Right lobe of liver (tissue), 4 donors: ENCODE results near the gene DOCK10.

Experiments used
- CTCF ChIP-seq, 4 donors: fragments of 200-600 bp in 3 of 4; fragments of 450-650 bp in 1 of 4; IDR thresholded peaks; one replicate each; pipeline versions ENCODE4 v1.5.1 to v1.8.0; 2016 to 2022; ENCODE audit warnings: antibody characterized with exemption in 4 of 4, mild to moderate bottlenecking in 2 of 4
- POLR2A ChIP-seq: fragments of 450-650 bp; IDR thresholded peaks from one replicate; pipeline ENCODE4 v1.6.1; 2017; ENCODE audit warnings: antibody characterized with exemption, mild to moderate bottlenecking
- donor health status: DM: no; HTN: no; CAD: no.
- donor health status: DM: no; HTN: no; CAD: no.
- donor health status: DM: no; HTN: yes; CAD: no.

GRCh38 chr2:224969633-224970260 lies 72.5 kb downstream of the DOCK10 start:
- TF ChIP-seq CTCF (IDR thresholded peaks at IDR 0.05) (no peak), POLR2A (no peak)
